ENCODE data around the gene DCLK3.

Gene DCLK3

DNA sequence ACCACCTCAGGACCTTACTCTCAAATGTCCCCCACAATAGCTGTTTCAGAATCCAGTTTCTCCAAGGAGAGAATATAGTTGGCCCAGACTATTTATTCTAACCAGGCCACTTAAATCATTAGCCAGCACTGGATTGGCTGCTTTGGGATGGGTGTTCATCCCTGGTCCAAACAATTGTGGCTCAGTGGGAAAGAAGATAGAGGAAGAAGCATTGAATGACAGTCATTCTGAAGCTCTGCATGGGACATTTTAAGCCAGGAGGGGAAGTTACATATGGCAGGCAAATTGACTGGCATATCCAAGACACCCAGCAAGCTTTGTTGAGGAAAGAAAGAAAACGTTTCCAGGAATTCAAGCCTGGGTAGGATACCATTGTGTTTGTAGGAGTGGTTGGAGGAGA, 5.6 kb upstream of the DCLK3 start:
- DNase-seq, result no peak

DNA sequence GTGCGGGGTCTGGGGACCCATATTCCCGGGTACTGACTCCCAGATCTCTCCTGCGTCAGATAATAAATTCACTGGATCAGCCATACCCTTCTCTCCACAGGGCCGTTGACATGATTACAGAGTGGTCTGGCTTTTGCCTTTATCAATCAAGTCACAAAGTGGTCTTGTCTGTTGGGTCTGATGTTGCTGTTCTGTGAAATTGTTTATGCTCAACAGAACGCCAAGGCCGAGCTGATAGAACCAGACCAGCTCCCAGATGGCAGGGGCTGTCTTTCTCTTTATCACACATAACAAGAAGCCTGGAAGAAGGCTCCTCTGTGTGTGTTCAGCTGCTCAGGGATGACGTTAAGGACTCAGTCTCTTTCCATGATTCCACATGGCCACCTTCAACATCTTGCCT, 751 bp upstream of the DCLK3 start:
- no peak for DNase-seq

- DNase-seq, result no peak
Observed at GRCh38 chr3:36764704-36765038, 318 bp upstream of the DCLK3 start.

GRCh38 chr3:36762918-36763849, 1.2 kb downstream of the DCLK3 start:
- DNase-seq, result no peak

DNA sequence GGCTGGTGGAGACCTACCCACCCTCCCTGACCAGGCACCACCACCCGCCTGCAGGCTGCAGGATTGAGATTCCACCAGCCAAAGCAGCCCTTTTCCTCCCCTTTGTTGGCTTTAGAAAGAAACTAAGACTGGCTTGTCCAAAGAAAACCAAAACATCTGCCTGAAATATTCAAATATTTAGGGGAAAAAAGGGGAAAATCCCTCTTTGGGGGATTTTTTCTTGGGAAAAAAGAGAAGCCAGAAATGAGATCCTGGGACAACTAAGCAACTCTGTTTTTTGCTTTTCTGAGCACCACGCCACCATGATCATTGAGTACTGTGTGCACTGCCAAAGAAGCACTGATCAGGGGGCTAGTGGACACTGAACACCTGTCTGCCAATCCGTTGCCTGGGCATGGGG, 2.6 kb downstream of the DCLK3 start:
- no peak for DNase-seq

DNA sequence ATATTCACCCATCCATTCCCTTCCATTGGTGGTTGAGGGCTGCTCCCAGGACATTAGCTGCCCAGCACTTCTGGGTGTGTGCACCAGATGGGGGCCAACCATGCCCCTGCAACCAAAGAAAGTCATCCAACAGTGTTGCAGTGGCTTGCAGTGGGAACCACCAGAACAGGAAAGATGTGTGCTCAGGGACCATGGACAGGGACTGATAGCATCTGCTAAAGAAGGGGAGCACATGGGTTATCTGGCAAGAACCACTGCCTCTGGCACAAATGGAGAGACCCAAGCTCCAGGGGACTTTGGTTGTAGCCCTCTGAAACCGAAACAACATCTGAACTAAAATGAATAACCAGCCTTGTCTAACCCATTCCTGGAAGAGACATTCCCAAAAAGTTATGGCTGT, 8.1 kb downstream of the DCLK3 start:
- no peak for DNase-seq

GRCh38 chr3:36751326-36751725, 13.0 kb downstream of the DCLK3 start:
- no peak for DNase-seq

DNA sequence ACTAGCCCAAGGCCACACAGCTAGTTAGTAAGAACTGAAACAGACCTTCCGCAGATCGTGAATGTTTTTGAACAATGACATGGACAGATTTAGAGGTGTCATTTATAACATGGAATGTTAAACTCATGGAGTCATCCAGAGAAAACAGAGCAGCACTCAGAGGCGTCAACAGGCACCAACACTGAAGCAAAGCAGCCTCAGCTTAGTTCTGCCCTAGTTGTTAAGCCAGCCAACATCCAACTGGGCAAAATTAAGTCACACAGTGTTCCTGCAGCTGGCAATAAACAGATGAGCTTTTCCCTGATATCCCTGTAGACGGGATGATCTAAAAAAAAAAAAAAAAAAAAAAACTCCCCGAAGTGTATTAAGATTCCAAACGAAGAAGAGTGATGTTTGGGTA, 13.6 kb downstream of the DCLK3 start:
- no peak for DNase-seq

DNA sequence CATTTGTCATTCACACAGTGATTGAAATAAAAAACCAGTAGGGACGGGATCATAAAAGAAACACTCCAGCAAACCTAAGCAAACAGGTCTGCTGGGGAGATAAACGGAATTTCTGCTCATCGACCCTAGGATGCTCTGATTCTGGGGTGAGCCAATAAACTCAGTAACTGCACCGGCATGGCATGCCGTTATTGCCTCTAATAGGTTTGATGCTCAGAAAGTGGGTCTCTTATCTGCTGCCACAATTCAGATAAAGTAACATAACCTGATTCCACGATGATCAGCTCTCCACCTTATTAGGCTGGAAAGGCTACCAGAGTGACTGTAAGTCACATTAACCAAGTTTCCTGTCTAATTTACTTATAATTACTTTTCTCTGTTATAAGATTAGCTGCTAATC, 19.6 kb downstream of the DCLK3 start:
- no peak for DNase-seq

- DNase-seq, result no peak
Observed at GRCh38 chr3:36743826-36744225, 20.5 kb downstream of the DCLK3 start.

DNA sequence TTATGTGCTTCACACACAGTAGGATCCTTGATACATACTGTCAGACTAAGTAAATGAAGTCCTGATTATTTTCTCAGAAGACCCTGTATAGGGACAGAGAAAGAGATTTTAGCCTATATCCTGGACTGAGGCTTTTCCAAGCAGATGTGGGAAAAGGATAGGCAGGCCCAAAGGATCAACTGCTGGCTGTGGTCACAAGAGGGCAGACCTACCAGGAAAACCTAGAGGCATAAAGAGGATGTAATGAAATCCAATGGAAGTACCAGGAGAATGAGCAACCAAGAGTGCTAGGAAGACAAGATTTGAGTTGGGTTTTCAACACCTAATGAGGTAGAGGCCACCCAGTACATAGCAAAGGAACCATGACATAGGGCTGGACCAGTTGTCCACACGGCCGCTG, 23.1 kb downstream of the DCLK3 start:
- no peak for DNase-seq

DNA sequence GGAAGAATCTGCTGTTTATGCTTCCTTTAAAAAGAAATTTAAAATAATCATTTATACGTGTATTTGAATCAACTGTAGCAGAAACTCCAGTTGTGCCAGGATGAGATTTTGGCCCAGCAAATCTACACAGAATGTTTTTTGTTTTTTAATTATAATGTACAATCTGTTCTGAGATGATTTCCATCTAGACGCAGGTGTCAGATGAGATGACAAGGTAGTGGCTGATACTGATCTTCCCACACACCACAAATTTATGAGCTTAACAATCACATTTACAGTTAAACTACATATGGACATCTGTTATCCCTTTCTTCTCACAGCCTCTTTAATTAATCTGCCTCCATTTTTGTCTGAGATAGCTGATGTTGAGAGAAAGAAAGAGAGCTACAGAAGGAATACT, 23.6 kb downstream of the DCLK3 start:
- no peak for DNase-seq

DNA sequence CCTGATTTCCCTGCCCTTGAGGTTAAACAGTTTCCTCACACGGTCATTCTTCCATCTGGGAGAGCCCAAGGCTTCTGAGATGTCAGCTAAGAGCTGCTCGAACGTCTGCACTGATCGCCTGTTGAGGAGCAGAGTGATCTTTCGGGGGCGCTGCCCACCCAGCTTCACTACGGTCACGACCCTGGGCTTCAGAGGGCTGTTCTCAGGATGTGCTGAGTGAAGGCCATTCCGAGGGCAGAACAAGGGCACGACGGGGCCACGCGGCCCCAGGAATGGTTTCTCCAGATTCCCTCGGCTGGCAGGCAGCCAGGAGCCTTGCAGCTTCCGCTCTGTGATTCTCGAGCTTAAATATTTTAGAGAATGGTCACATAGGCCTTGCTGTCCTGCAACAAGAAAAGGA, 25.7 kb downstream of the DCLK3 start:
- peak; percentile 8 for DNase-seq

DNA sequence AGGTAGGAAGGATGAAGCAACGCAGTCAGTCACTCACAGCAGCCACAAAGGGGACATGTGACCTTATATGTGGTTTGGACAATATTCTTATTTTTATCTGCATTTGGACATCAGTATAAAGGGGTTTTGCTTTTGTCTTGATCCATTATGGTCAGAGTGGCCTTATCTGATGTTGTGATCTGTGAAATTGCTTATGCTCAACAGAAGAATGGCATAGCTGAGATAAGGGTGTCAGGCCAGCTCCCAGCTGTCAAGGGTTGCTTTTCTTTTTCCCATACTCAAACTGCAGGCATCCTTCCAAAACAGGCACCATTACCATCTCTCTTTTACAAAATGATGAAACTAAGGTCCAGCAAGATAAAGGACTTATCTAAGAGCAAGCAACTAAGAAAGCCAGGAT, 28.1 kb downstream of the DCLK3 start:
- DNase-seq, result no peak

GRCh38 chr3:36734742-36735141, 29.6 kb downstream of the DCLK3 start:
- no peak for DNase-seq

DNA sequence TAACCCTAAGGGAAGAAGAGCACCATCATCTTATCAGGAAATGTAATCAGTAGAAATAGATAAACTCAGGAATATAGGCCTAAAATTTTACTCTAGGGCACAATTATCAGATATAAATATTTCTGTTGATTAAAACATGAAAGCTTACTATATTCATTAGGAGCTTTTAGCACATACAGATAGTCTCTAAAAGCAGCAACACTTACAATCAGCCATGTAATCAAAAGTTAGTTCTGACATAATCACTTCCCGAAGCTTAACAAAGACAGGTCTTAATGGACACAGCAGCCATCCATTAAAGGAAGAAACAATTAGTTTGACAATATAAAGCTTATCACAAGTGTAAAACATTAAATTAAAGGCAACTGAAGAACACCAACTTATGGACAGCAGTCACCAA, 30.6 kb downstream of the DCLK3 start:
- no peak for DNase-seq

GRCh38 chr3:36733162-36733696, 31.1 kb downstream of the DCLK3 start:
- no peak for DNase-seq

GRCh38 chr3:36730966-36731365, 33.4 kb downstream of the DCLK3 start:
- DNase-seq, result no peak

GRCh38 chr3:36729204-36730056, 34.9 kb downstream of the DCLK3 start:
- peak; percentile 8 for DNase-seq

- DNase-seq, result no peak
Observed at GRCh38 chr3:36714343-36715086, 49.8 kb downstream of the DCLK3 start.

GRCh38 chr3:36713904-36714303, 50.4 kb downstream of the DCLK3 start:
- DNase-seq, result no peak

- no peak for DNase-seq
Observed at GRCh38 chr3:36710606-36711005, 53.7 kb downstream of the DCLK3 start.
